IPS-18c (cell line): Measurements from ENCODE around the gene QRICH1.

Experiments used
- H3K4me3 ChIP-seq: 2 replicates; pipeline ENCODE4 v1.7.0; 2013; ENCODE audit warnings: low read depth, mild to moderate bottlenecking, low read length, moderate library complexity; ENCODE audit not compliant: insufficient read depth
- H3K9me3 ChIP-seq: one replicate; pipeline ENCODE4 v1.6.1; 2013; ENCODE audit warnings: mild to moderate bottlenecking, low read length, moderate library complexity; ENCODE audit not compliant: control insufficient read depth, insufficient read depth

QRICH1 gene, protein sequence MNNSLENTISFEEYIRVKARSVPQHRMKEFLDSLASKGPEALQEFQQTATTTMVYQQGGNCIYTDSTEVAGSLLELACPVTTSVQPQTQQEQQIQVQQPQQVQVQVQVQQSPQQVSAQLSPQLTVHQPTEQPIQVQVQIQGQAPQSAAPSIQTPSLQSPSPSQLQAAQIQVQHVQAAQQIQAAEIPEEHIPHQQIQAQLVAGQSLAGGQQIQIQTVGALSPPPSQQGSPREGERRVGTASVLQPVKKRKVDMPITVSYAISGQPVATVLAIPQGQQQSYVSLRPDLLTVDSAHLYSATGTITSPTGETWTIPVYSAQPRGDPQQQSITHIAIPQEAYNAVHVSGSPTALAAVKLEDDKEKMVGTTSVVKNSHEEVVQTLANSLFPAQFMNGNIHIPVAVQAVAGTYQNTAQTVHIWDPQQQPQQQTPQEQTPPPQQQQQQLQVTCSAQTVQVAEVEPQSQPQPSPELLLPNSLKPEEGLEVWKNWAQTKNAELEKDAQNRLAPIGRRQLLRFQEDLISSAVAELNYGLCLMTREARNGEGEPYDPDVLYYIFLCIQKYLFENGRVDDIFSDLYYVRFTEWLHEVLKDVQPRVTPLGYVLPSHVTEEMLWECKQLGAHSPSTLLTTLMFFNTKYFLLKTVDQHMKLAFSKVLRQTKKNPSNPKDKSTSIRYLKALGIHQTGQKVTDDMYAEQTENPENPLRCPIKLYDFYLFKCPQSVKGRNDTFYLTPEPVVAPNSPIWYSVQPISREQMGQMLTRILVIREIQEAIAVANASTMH

DNA sequence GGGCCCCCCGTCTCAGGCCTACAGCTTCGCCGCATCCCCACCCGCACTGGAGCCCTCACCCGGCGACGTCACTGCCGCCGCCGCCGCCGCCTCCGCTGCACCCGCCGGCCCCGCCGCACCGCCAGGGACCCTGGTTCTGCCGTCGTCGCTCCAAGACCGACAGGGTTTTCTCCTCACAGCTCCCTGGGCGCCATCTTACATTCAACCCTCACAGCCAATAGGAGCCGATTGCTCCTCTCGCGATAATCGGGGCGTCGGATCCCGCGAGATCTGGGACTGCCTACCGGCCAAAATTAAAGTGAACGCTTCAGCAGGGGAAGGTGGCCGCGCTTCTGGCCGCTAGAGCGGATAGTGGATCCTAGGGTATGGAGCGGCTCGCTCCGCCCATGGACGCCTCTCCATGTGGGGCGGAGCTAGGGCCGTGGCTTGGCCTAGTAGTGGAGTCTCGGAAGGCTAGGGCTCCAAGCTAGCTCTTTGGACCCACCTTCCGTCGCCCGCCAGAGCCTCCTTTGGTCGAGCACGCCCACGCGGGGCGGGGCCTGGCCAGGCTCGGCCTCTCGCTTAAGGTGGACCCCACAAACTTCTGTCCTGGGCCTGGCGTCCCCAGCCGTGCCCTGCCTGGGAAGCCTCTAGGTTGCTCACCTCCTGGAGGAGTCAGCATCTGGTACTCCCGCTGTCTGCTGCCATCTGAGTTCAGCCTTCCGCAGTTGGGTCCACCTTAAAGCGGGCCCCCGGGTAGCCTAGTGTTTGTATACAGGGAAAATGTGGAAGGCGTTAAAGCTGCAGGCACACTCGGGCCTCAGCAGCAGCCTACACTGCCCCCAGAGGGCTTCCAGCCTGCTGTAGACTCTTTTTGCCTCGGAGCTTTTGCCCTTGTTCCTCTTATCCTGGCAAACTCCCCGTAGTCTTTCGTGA, at the start of gene QRICH1:
TSS of gene QRICH1 (minus strand) at position 219 of the 915 bp plus-strand sequence. CDS start 17,054 bp downstream, outside the sequence.
- Histone ChIP-seq H3K9me3 (no peaks in the 10 kb centered on the region), H3K4me3 (peak within 1 kb of the TSS; percentile 72)

DNA sequence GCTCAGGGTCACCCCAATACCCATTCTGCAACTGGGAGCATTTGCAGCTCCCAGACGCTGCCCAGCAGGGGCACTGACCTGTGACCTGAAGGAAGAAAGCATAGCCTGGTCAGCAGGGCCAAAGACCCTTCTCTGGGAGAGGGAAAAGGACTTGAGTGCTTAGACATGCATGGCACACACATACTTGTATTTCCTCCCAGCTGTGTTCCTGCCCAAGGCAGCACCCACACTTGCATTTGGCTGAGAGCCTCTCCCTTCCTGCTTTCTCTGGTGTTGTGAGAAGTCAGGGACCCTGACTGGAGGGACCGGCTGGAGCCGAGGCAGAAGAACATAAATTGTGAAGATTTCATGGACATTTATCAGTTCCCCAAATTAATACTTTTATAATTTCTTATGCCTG, 46.2 kb upstream of the QRICH1 start:
- Histone ChIP-seq H3K4me3 (no peak overlapping the region), H3K9me3 (no peaks in the 10 kb centered on the region)

- no peak overlapping the region for H3K4me3 ChIP-seq
Measured at GRCh38 chr3:49135499-49135898, 41.6 kb upstream of the QRICH1 start.

GRCh38 chr3:49134471-49135265, 40.8 kb upstream of the QRICH1 start:
- no peak overlapping the region for H3K4me3 ChIP-seq
- H3K9me3 ChIP-seq = no peaks in the 10 kb centered on the region

More at GRCh38 chr3:49135499-49135898, 41.6 kb upstream of the QRICH1 start:
- no peaks in the 10 kb centered on the region for H3K9me3 ChIP-seq

GRCh38 chr3:49133226-49133951, 39.5 kb upstream of the QRICH1 start:
- Histone ChIP-seq H3K4me3 (peak overlapping the region; percentile 84), H3K9me3 (no peaks in the 10 kb centered on the region)

DNA sequence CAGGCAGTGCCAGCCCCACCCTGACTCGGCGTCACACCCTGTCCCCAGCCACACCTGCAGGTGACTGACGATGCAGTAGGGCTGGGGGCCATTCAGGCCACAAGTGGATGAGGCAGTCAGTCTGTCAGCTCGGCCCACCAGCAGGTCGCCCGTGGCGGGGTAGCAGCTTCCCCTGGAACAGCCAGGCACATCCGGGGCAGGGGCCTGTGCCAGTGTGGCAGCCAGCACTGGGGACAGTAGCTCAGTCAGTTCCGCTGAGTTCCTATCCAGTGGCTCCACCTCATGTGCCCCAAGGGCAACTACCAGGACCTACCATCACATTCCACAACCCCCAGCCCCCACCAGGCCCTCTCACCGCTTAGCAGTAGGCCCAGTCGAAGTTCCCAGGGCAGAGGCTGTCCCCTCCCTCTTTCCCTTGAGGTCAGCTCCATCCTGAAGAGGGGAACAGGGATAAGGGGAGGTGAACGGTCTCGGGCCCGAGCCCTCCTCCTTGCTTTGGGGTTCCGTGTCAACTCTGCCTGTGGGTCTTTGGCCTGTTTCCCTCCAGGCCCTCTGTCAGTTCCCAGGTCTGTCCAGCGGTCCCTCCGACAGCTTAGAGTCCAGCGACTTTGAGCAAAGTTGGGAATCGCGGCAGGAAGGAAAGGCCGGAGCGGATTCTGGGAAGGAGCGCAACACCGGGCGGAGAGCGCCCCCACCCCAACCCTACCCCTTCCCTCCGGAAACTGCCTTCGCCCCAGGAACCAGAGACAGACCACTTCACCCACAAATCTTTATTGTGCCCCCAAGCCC, 38.8 kb upstream of the QRICH1 start, which contains the start of gene LAMB2:
TSS of gene LAMB2 (minus strand) at position 614 of the 789 bp plus-strand sequence. CDS start at position 431, 183 bp downstream.
- Histone ChIP-seq H3K4me3 (peak within 1 kb of the TSS; percentile 84), H3K9me3 (no peaks in the 10 kb centered on the region)

DNA sequence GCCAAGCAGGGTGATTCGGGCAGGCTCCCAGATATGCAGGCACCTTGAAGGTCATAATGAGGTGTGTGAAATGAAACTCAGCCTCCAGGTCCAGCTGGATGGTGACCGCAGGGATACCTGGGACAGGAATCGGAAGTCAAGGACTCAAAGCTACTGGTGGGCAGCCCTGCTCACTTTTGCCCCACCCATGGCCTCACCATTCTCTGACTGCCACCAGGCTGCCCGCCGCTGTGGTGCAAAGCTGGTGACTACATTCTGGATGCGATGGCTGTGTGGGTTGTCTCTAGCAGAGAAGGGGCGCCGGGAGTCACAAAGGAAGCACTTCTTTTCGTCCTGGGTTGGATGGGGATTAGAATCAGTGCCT, 38.2 kb upstream of the QRICH1 start:
- Histone ChIP-seq H3K9me3 (no peaks in the 10 kb centered on the region), H3K4me3 (peak overlapping the region; percentile 84)

DNA sequence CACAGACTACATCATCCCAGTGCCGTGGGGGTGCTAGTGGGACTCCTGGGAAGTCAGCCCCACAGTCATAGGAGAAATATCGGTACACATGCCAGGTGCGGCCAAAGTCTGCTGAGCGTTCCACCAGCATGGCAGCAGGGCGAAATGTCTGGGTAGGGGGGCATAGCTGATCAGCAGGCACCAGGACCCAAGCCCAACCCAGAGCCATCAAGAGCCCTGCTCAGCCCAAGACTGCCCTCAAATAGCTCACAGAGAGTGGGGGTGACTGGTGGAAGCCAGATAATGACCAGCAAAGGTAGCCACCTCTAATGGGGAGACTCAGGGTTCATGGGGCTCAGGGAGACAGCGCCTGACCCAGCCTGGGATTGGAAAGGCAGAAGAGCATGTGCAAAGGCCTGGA, 37.7 kb upstream of the QRICH1 start:
- H3K4me3 ChIP-seq = peak overlapping the region; percentile 84
- H3K9me3 ChIP-seq = no peaks in the 10 kb centered on the region

DNA sequence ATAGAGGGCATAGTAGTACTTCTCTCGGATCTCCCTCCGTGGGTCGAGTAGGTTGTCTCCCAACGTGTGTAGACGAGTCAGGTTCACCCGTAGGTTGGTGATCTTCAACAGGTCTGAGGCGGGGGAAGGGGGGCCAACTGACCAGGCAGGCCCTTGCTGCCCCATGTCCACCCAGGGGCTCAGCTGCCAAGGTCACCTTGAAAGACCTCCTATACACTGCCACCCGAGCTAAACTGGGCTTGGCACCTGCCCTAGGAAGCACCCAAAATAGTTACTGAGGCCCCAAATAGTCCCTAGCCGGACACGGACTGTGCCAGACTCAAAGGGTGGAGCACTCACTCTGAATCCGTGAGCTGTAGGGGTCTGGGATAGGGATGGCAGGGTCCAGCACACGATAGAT, 37.2 kb upstream of the QRICH1 start:
- Histone ChIP-seq H3K4me3 (no peak overlapping the region), H3K9me3 (no peaks in the 10 kb centered on the region)

- H3K9me3 ChIP-seq = no peaks in the 10 kb centered on the region
- no peak overlapping the region for H3K4me3 ChIP-seq
Measured at GRCh38 chr3:49124991-49125670, 31.3 kb upstream of the QRICH1 start.

DNA sequence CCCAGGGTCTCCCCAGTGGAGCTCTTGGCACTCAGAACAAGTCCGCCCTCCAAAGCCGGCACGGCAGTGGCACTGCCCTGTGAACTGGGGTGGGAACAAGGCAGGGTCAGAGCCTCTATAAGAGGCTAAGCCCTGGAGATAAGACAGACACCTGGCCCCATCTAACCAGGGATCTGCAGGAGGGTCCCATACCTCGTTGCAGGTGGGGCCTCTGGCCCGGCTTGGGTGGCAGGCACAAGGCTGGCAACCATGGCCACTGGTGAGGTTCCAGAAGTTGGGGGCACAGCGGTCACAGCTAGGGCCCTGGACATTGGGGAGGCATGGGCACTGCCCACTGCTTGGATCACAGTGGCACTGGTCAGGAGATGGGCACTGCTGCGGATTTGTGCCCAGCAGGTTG, 30.3 kb upstream of the QRICH1 start:
- Histone ChIP-seq H3K4me3 (no peak overlapping the region), H3K9me3 (no peaks in the 10 kb centered on the region)

- Histone ChIP-seq H3K9me3 (no peaks in the 10 kb centered on the region), H3K4me3 (no peak overlapping the region)
Measured at GRCh38 chr3:49123687-49124086, 29.8 kb upstream of the QRICH1 start.

DNA sequence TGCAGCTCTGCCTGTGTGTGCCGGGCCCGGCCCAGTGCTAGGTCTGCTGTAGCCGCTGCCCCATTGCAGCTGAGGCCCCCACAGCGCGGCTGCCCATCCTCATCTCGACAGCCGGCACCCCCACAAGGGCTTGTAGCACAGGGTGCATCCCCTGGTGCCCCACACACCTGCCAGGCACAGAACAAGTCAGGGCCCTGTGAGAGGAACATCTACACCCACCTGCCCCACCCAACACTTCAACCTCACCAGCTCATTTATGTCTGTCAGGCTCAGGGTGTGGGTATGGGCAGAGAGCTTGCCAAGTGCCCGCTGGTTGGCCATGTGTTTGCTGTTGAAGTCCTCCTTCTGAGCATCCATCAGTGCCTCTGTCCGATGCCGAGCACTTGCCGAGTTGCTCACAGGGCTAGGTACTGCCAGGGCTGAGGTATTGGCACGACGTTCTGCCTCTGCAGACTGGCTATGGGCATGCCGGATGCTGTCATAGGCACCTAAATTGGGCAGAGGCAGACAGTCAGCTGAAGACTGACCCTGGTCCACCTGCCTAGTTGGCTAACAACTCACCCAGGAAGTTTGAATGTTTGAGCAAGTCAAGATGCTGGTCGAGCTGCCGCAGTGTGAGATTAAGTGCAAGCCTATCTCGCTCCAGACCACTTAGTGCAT, 29.1 kb upstream of the QRICH1 start:
- no peak overlapping the region for H3K4me3 ChIP-seq
- no peaks in the 10 kb centered on the region for H3K9me3 ChIP-seq

DNA sequence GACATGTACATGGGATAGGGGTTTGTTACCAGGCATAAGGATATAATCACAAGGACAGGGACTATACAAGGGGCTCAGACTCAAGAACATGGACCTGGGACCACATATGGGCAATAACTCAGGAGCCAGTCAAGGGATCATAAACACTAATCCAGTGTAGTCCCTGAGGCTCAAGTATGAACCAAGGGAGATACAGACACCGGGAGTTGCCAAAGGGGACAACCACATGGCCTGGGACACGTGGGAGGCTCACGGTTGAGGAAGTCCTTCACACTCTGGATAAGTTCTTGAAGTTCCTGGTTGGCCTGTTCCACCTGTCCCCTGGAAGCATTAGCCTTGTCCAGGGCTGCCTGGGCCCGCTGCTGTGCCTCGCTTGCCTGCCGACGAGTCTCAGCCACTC, 28.6 kb upstream of the QRICH1 start:
- Histone ChIP-seq H3K4me3 (no peak overlapping the region), H3K9me3 (no peaks in the 10 kb centered on the region)
